Astrocyte (in vitro differentiated cells and primary cell): ENCODE measurements around the gene ALX4. TPM values are rescaled to one million over a fixed set of nuclear protein-coding genes. Genes with fewer than 3 reads are reported as not detected.

Experiments
- DNase-seq: peaks from one replicate; pipeline ENCODE4 v3.0.0-alpha.2; 2010; ENCODE audit warnings: low read depth
- FAIRE-seq: peaks from 2 replicates; lab custom pipeline; 2011; peaks lifted over from hg19 to GRCh38; lab: Jason Lieb, UNC
- H2AFZ ChIP-seq: 2 replicates; pipeline ENCODE4 v1.6.0; 2012; ENCODE audit warnings: low read depth, low read length, inconsistent platforms
- H3K27ac ChIP-seq: 2 replicates; pipeline ENCODE4 v1.5.1; 2011; ENCODE audit warnings: low read depth, low read length, inconsistent platforms
- H3K27me3 ChIP-seq: 2 replicates; pipeline ENCODE4 v1.6.0; 2011; ENCODE audit warnings: low read length, inconsistent platforms; ENCODE audit not compliant: insufficient read depth
- H3K36me3 ChIP-seq: 2 replicates; pipeline ENCODE4 v1.5.1; 2011; ENCODE audit warnings: low read length, inconsistent platforms; ENCODE audit not compliant: insufficient read depth
- H3K4me1 ChIP-seq: 2 replicates; pipeline ENCODE4 v1.5.1; 2011; ENCODE audit warnings: low read length, inconsistent platforms; ENCODE audit not compliant: insufficient read depth
- H3K4me2 ChIP-seq: 2 replicates; pipeline ENCODE4 v1.6.0; 2012; ENCODE audit warnings: low read length, inconsistent platforms
- H3K4me3 ChIP-seq: 2 replicates; pipeline ENCODE4 v1.5.1; 2011; ENCODE audit warnings: low read depth, mild to moderate bottlenecking, low read length, inconsistent platforms; ENCODE audit not compliant: insufficient read depth
- H3K79me2 ChIP-seq: 2 replicates; pipeline ENCODE4 v1.6.0; 2012; ENCODE audit warnings: mild to moderate bottlenecking, low read length, inconsistent platforms; ENCODE audit not compliant: insufficient read depth
- H3K9ac ChIP-seq: 2 replicates; pipeline ENCODE4 v1.6.0; 2012; ENCODE audit warnings: mild to moderate bottlenecking, low read length, inconsistent platforms
- H3K9me3 ChIP-seq: 2 replicates; pipeline ENCODE4 v1.5.1; 2012; ENCODE audit warnings: low read depth, mild to moderate bottlenecking, low read length, inconsistent platforms; ENCODE audit not compliant: insufficient read depth
- H4K20me1 ChIP-seq: 2 replicates; pipeline ENCODE4 v1.6.0; 2012; ENCODE audit warnings: low read length, inconsistent platforms; ENCODE audit not compliant: insufficient read depth
- H3K27ac Mint-ChIP-seq: one replicate; pipeline ENCODE4 v1.8.0; 2021; ENCODE audit warnings: mild to moderate bottlenecking, mixed read lengths; ENCODE audit not compliant: unreplicated experiment
- H3K27me3 Mint-ChIP-seq: one replicate; pipeline ENCODE4 v1.8.0; 2021; ENCODE audit warnings: low read depth, mixed read lengths; ENCODE audit not compliant: unreplicated experiment
- H3K36me3 Mint-ChIP-seq: one replicate; pipeline ENCODE4 v1.8.0; 2021; ENCODE audit warnings: low read depth, mixed read lengths; ENCODE audit not compliant: unreplicated experiment
- H3K4me1 Mint-ChIP-seq: one replicate; pipeline ENCODE4 v1.8.0; 2021; ENCODE audit warnings: low read depth, mixed read lengths; ENCODE audit not compliant: unreplicated experiment
- H3K4me3 Mint-ChIP-seq: one replicate; pipeline ENCODE4 v1.8.0; 2021; ENCODE audit warnings: mild to moderate bottlenecking, moderate library complexity, mixed read lengths; ENCODE audit not compliant: unreplicated experiment
- H3K9me3 Mint-ChIP-seq: one replicate; pipeline ENCODE4 v1.8.0; 2021; ENCODE audit warnings: mild to moderate bottlenecking, mixed read lengths; ENCODE audit not compliant: unreplicated experiment
- CTCF ChIP-seq: IDR thresholded peaks from 2 replicates; pipeline ENCODE4 v1.5.1; 2011; ENCODE audit warnings: low read depth, mild to moderate bottlenecking, inconsistent platforms, low read length, moderate library complexity; ENCODE audit not compliant: insufficient read depth
- EZH2 ChIP-seq: IDR thresholded peaks from 2 replicates; pipeline ENCODE4 v1.6.1; 2012; ENCODE audit warnings: mild to moderate bottlenecking, low read length, inconsistent platforms; ENCODE audit not compliant: insufficient read depth
- total RNA-seq: library from RNA; stranded (reverse); gene quantifications from 2 replicates; pipeline ENCODE4 v1.2.1, GENCODE V29; 2021

The ALX4 gene
- total RNA-seq, 1 donor from 2014 or later: not detected

- peaks cover 18% of the 10 kb centered on the region for H3K27me3 ChIP-seq
- no peaks in the 10 kb centered on the region for H3K79me2 ChIP-seq
- H4K20me1 ChIP-seq: no peaks in the 10 kb centered on the region
- TF ChIP-seq CTCF: no peak
- TF ChIP-seq EZH2: no peak
- no peak for DNase-seq
- Mint-ChIP-seq H3K9me3 (no peaks in the 10 kb centered on the region), H3K36me3 (peaks cover 3% of the 10 kb centered on the region), H3K27ac (no peak overlapping the region), H3K4me1 (no peaks in the 10 kb centered on the region), H3K27me3 (peaks cover 43% of the 10 kb centered on the region), H3K4me3 (no peak overlapping the region)
- H3K4me3 ChIP-seq: no peak overlapping the region
- H3K9ac ChIP-seq: no peak overlapping the region
- no peak for FAIRE-seq
- no peaks in the 10 kb centered on the region for H3K36me3 ChIP-seq
- no peaks in the 10 kb centered on the region for H3K9me3 ChIP-seq
- no peak overlapping the region for H3K4me2 ChIP-seq
- H3K4me1 ChIP-seq: no peaks in the 10 kb centered on the region
- no peak overlapping the region for H3K27ac ChIP-seq
- H2AFZ ChIP-seq: no peak overlapping the region
Measured at GRCh38 chr11:44351006-44351660, 41.2 kb upstream of the ALX4 start.

- no peaks in the 10 kb centered on the region for H3K9me3 Mint-ChIP-seq
- Histone ChIP-seq H3K4me3 (no peak overlapping the region), H3K9ac (no peak overlapping the region), H2AFZ (no peak overlapping the region), H3K27ac (no peak overlapping the region), H3K36me3 (no peaks in the 10 kb centered on the region), H3K27me3 (peaks cover 23% of the 10 kb centered on the region), H3K9me3 (no peaks in the 10 kb centered on the region), H4K20me1 (no peaks in the 10 kb centered on the region), H3K4me2 (no peak overlapping the region), H3K4me1 (no peaks in the 10 kb centered on the region), H3K79me2 (no peaks in the 10 kb centered on the region)
- H3K36me3 Mint-ChIP-seq: peaks cover 3% of the 10 kb centered on the region
- no peak overlapping the region for H3K27ac Mint-ChIP-seq
- DNase-seq (no peak), FAIRE-seq (no peak)
- TF ChIP-seq EZH2 (no peak), CTCF (no peak)
- H3K27me3 Mint-ChIP-seq: peaks cover 46% of the 10 kb centered on the region
- no peak overlapping the region for H3K4me3 Mint-ChIP-seq
- H3K4me1 Mint-ChIP-seq: no peaks in the 10 kb centered on the region
Measured at GRCh38 chr11:44349328-44349727, 39.4 kb upstream of the ALX4 start.

GRCh38 chr11:44348721-44349120 lies 38.8 kb upstream of the ALX4 start:
- Histone ChIP-seq H3K27me3 (peaks cover 23% of the 10 kb centered on the region), H3K27ac (no peak overlapping the region), H4K20me1 (no peaks in the 10 kb centered on the region), H2AFZ (no peak overlapping the region), H3K4me1 (no peaks in the 10 kb centered on the region), H3K36me3 (no peaks in the 10 kb centered on the region), H3K4me2 (no peak overlapping the region), H3K4me3 (no peak overlapping the region), H3K79me2 (no peaks in the 10 kb centered on the region), H3K9me3 (no peaks in the 10 kb centered on the region), H3K9ac (no peak overlapping the region)
- Mint-ChIP-seq H3K4me3 (no peak overlapping the region), H3K4me1 (no peaks in the 10 kb centered on the region), H3K27me3 (peaks cover 52% of the 10 kb centered on the region), H3K27ac (no peak overlapping the region), H3K9me3 (no peaks in the 10 kb centered on the region), H3K36me3 (peaks cover 3% of the 10 kb centered on the region)
- DNase-seq (no peak), FAIRE-seq (no peak)
- TF ChIP-seq CTCF: no peak
- TF ChIP-seq EZH2: no peak
